Body of pancreas (tissue), 4 donors: ENCODE results near the gene CNIH1.

Experiments used
- CTCF ChIP-seq, 7 experiments: fragments of 450-650 bp in 4 of 7; fragments of 200-600 bp in 3 of 7; sonication (generic) in 3 of 7; IDR thresholded peaks; one replicate each; pipeline ENCODE4 v1.5.1; 2016 to 2019; ENCODE audit warnings: antibody characterized with exemption in 7 of 7
- POLR2A ChIP-seq, 3 donors: fragments of 450-650 bp; IDR thresholded peaks; one replicate each; pipeline ENCODE4 v1.6.1; 2016; ENCODE audit warnings: antibody characterized with exemption in 3 of 3, mild to moderate bottlenecking in 2 of 3

GRCh38 chr14:54475187-54475899 is 34.2 kb upstream of the CNIH1 start:
- TF ChIP-seq POLR2A (IDR thresholded peaks at IDR 0.05) (no peak), CTCF (IDR thresholded peaks at IDR 0.05) (no peak)
